ENCODE results near the gene ATP6V0A1. TPM values are rescaled to one million over a fixed set of nuclear protein-coding genes. Genes with fewer than 3 reads are reported as not detected.
"Not testable (repeated sequence)": the region's sequence is repeated elsewhere in the genome, so short reads cannot be mapped to it uniquely, and the experiment has no call there.

ATP6V0A1 gene
- total and polyA plus RNA-seq, 5 donors: 33.4 to 57.7 (median 45.2) TPM

DNA sequence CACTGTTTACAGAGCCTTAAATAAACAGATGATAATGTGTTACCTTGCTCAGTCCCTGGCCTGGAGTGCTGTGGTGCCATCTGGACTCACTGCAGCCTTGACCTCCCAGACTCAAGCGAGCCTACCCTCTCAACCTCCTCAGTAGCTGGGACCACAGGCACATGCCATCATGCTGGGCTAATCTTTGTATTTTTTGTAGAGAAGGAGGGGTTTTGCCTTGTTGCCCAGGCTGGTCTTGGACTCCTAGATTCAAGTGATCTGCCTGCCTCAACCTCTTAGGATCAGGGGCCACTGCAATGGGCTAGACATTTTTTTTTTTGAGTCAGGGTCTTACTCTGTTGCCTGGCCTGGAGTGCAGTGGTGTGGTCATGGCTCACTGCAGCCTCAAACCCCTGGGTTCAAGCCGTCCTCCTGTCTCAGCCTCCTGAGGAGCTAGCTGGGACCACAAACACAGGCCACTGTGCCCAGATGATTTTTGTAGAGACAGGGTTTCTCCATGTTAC lies 72.3 kb downstream of the ATP6V0A1 start:
- H3K4me3 ChIP-seq (ENCODE audit: low read length): no peak overlapping the region
- no peak for ATAC-seq
- peaks cover 7% of the 10 kb centered on the region for H3K4me1 ChIP-seq (ENCODE audit: control insufficient read depth, insufficient read depth, low read length)
- 95% methylated on average over 2 of the region's 2 CpGs for WGBS
- intact Hi-C loops (cut with DNase I): loop anchor here in 1 of 4 donors (5.0 kb wide), 1 partner anchor 224 kb away; no protein-coding TSS in a partner anchor
- no peaks in the 10 kb centered on the region for H3K27me3 ChIP-seq (ENCODE audit: control insufficient read depth, insufficient read depth)
- no peak overlapping the region for H3K27ac ChIP-seq (ENCODE audit: low read length)
- peak in 1 of 3 donors; percentile 16 for DNase-seq
- no peaks in the 10 kb centered on the region for H3K9me3 ChIP-seq (ENCODE audit: control insufficient read depth, low read length)

GRCh38 chr17:42531455-42532354 lies 73.0 kb downstream of the ATP6V0A1 start:
- H3K27ac ChIP-seq (ENCODE audit: low read length): peak overlapping the region; percentile 86
- ATAC-seq (peak; percentile 23 to 25), DNase-seq (peak; percentile 61 to 89 (median 88))
- WGBS: 10% methylated on average over 60 of the region's 60 CpGs
- intact Hi-C loops (cut with DNase I): loop anchor here in 1 of 4 donors (5.0 kb wide), 1 partner anchor 224 kb away; no protein-coding TSS in a partner anchor
- peaks cover 7% of the 10 kb centered on the region for H3K4me1 ChIP-seq (ENCODE audit: control insufficient read depth, insufficient read depth, low read length)
- no peaks in the 10 kb centered on the region for H3K9me3 ChIP-seq (ENCODE audit: control insufficient read depth, low read length)
- H3K4me3 ChIP-seq (ENCODE audit: low read length): peak overlapping the region; percentile 71
- no peaks in the 10 kb centered on the region for H3K27me3 ChIP-seq (ENCODE audit: control insufficient read depth, insufficient read depth)

- Histone ChIP-seq H3K4me1 (ENCODE audit: control insufficient read depth, insufficient read depth, low read length) (peaks cover 7% of the 10 kb centered on the region), H3K27me3 (ENCODE audit: control insufficient read depth, insufficient read depth) (no peaks in the 10 kb centered on the region), H3K9me3 (ENCODE audit: control insufficient read depth, low read length) (no peaks in the 10 kb centered on the region), H3K27ac (ENCODE audit: low read length) (peak overlapping the region; percentile 92), H3K4me3 (ENCODE audit: low read length) (peak overlapping the region; percentile 88)
- intact Hi-C loops (cut with DNase I): no loop called here
- 31% methylated on average over 26 of the region's 26 CpGs for WGBS
- peak; percentile 12 to 66 (median 63) for DNase-seq
- ATAC-seq: no peak
Observed at GRCh38 chr17:42535155-42536047, 76.7 kb downstream of the ATP6V0A1 start.

GRCh38 chr17:42536048-42536371 lies 77.3 kb downstream of the ATP6V0A1 start, which contains the start of gene NAGLU:
TSS of gene NAGLU (plus strand) at chr17:42536241. CDS start at chr17:42536273, 32 bp downstream.
- peak within 1 kb of the TSS; percentile 88 for H3K4me3 ChIP-seq (ENCODE audit: low read length)
- peak within 1 kb of the TSS; percentile 92 for H3K27ac ChIP-seq (ENCODE audit: low read length)
- peak; percentile 98 to 99 (median 99) for DNase-seq
- peak; percentile 90 to 93 for ATAC-seq
- peaks cover 7% of the 10 kb centered on the region for H3K4me1 ChIP-seq (ENCODE audit: control insufficient read depth, insufficient read depth, low read length)
- H3K27me3 ChIP-seq (ENCODE audit: control insufficient read depth, insufficient read depth): no peaks in the 10 kb centered on the region
- intact Hi-C loops (cut with DNase I): no loop called here
- H3K9me3 ChIP-seq (ENCODE audit: control insufficient read depth, low read length): no peaks in the 10 kb centered on the region
- under 1% methylated on average over 40 of the region's 40 CpGs for WGBS

DNA sequence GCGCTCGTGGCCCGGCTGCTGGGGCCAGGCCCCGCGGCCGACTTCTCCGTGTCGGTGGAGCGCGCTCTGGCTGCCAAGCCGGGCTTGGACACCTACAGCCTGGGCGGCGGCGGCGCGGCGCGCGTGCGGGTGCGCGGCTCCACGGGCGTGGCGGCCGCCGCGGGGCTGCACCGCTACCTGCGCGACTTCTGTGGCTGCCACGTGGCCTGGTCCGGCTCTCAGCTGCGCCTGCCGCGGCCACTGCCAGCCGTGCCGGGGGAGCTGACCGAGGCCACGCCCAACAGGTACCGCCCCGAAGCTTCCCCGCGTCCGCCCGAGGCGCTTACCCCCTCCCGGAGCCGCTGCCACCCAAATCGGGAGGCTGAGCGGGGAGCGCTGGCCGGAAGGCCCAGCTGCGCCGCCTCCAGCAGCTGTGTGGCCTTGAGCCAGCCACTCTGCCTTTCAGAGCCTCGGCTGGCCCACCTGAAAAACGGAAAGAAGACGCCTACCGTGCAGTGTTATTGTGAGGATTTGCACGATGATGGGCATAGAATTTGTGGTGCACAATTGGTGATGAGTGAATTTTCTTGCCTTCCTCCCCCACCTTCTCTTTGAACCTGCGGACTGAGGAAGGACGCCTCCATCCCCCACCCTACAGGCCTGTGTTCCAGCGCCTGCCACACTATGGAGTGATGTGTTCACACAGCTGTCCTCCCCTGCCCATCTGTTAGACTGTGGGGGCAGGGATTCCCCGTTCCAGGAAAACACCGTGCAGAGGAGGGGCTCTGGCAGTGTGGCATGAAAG lies 77.9 kb downstream of the ATP6V0A1 start:
- H3K4me3 ChIP-seq (ENCODE audit: low read length): peak overlapping the region; percentile 88
- H3K4me1 ChIP-seq (ENCODE audit: control insufficient read depth, insufficient read depth, low read length): peaks cover 7% of the 10 kb centered on the region
- intact Hi-C loops (cut with DNase I): no loop called here
- H3K27me3 ChIP-seq (ENCODE audit: control insufficient read depth, insufficient read depth): no peaks in the 10 kb centered on the region
- DNase-seq (peak; percentile 86 to 94 (median 94)), ATAC-seq (peak; percentile 69 to 78)
- peak overlapping the region; percentile 92 for H3K27ac ChIP-seq (ENCODE audit: low read length)
- H3K9me3 ChIP-seq (ENCODE audit: control insufficient read depth, low read length): no peaks in the 10 kb centered on the region
- WGBS: 1% methylated on average over 65 of the region's 65 CpGs

DNA sequence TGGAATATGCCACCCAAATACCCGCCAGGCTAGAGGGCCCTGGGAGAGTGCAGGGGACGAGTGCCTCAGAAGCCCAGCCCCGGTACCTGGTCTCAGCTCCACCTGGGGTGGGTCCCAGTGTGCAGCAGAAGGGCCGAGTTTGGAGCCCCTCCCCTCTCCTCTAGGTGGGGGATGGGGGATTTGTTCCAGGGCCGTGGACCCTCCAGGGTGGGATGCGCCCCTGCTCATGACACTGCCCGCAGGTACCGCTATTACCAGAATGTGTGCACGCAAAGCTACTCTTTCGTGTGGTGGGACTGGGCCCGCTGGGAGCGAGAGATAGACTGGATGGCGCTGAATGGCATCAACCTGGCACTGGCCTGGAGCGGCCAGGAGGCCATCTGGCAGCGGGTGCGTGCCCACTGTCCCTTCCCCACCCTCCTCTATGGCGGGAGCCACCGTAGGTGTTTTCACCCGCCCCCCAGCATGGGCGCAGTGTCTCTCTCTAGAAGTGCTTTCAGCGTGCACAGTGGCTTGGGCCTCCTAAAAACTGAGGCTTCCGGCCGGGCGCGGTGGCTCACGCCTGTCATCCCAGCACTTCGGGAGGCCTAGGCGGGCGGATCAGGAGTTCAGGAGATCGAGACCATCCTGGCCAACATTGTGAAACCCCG lies 78.6 kb downstream of the ATP6V0A1 start:
- peak; percentile 4 to 8 for ATAC-seq
- intact Hi-C loops (cut with DNase I): no loop called here
- Histone ChIP-seq H3K27me3 (ENCODE audit: control insufficient read depth, insufficient read depth) (no peaks in the 10 kb centered on the region), H3K4me1 (ENCODE audit: control insufficient read depth, insufficient read depth, low read length) (peaks cover 7% of the 10 kb centered on the region), H3K4me3 (ENCODE audit: low read length) (peak overlapping the region; percentile 88), H3K27ac (ENCODE audit: low read length) (peak overlapping the region; percentile 92), H3K9me3 (ENCODE audit: control insufficient read depth, low read length) (no peaks in the 10 kb centered on the region)
- WGBS: 87% methylated on average over 30 of the region's 31 CpGs
- peak; percentile 26 to 69 (median 56) for DNase-seq

DNA sequence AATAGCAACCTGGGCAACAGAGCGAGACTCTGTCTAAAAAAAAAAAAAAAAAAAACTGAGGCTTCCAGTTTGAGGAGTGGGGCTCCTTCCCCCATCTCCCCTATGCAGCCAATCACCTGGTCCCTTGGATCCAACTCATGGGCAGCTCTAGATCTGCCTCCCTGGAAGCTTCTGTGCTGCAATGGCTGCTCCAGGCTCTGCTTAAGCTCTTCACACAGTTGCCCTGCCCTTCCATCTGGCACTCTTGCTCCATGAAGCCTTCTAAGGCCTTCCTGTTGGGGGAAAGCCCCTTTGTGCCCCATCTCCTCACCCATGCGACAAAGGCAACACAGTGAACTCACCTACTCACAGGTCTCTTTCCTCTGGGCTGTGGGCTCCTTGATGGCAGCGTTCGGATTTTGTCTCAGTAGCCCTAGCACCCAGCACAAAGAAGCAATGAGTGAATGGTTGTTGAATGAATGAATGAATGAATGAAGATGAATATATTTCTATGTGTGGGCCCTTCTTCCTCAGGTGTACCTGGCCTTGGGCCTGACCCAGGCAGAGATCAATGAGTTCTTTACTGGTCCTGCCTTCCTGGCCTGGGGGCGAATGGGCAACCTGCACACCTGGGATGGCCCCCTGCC lies 79.3 kb downstream of the ATP6V0A1 start:
- ATAC-seq (no peak), DNase-seq (peak; percentile 4 to 43 (median 36))
- no peaks in the 10 kb centered on the region for H3K27me3 ChIP-seq (ENCODE audit: control insufficient read depth, insufficient read depth)
- intact Hi-C loops (cut with DNase I): no loop called here
- WGBS: 97% methylated on average over 5 of the region's 5 CpGs
- H3K27ac ChIP-seq (ENCODE audit: low read length): no peak overlapping the region
- peaks cover 7% of the 10 kb centered on the region for H3K4me1 ChIP-seq (ENCODE audit: control insufficient read depth, insufficient read depth, low read length)
- no peak overlapping the region for H3K4me3 ChIP-seq (ENCODE audit: low read length)
- no peaks in the 10 kb centered on the region for H3K9me3 ChIP-seq (ENCODE audit: control insufficient read depth, low read length)

- Histone ChIP-seq H3K4me1 (ENCODE audit: control insufficient read depth, insufficient read depth, low read length) (peaks cover 7% of the 10 kb centered on the region), H3K27me3 (ENCODE audit: control insufficient read depth, insufficient read depth) (no peaks in the 10 kb centered on the region), H3K9me3 (ENCODE audit: control insufficient read depth, low read length) (no peaks in the 10 kb centered on the region), H3K27ac (ENCODE audit: low read length) (no peak overlapping the region), H3K4me3 (ENCODE audit: low read length) (no peak overlapping the region)
- DNase-seq (peak in 2 of 3 donors; percentile 10 to 28), ATAC-seq (no peak)
- intact Hi-C loops (cut with DNase I): no loop called here
- WGBS: 95% methylated on average over 14 of the region's 14 CpGs
Observed at GRCh38 chr17:42538482-42538881, 79.8 kb downstream of the ATP6V0A1 start.

GRCh38 chr17:42540558-42540957 lies 81.9 kb downstream of the ATP6V0A1 start:
- intact Hi-C loops (cut with DNase I); H3K27ac ChIP-seq (ENCODE audit: low read length); H3K4me3 ChIP-seq (ENCODE audit: low read length); ATAC-seq; H3K27me3 ChIP-seq (ENCODE audit: control insufficient read depth, insufficient read depth); H3K4me1 ChIP-seq (ENCODE audit: control insufficient read depth, insufficient read depth, low read length); H3K9me3 ChIP-seq (ENCODE audit: control insufficient read depth, low read length): not testable (repeated sequence)
- peak in 1 of 3 donors; percentile 1 for DNase-seq
- WGBS: 88% methylated on average over 4 of the region's 4 CpGs

All from right cardiac atrium (tissue), 5 donors.